Sigmoid colon (tissue), 4 donors: Measurements from ENCODE around the gene CAPN15.

Experiments
- CTCF ChIP-seq, 4 experiments: fragments of 450-650 bp in 3 of 4; fragments of 200-600 bp in 1 of 4; IDR thresholded peaks; one replicate each; pipeline ENCODE4 v1.5.1; 2016 to 2019; ENCODE audit warnings: antibody characterized with exemption in 4 of 4, mild to moderate bottlenecking in 3 of 4, moderate library complexity in 2 of 4
- EP300 ChIP-seq, 4 donors: sonication (generic); formaldehyde crosslinking; IDR thresholded peaks; one replicate each; pipeline ENCODE4 v1.6.1; 2017; ENCODE audit warnings: antibody characterized with exemption in 4 of 4
- POLR2A ChIP-seq, 2 donors: fragments of 450-650 bp; IDR thresholded peaks; one replicate each; pipeline ENCODE4 v1.6.1; 2016; ENCODE audit warnings: antibody characterized with exemption in 2 of 2, mild to moderate bottlenecking in 2 of 2, moderate library complexity in 2 of 2
- POLR2AphosphoS5 ChIP-seq, 4 donors: sonication (generic); formaldehyde crosslinking; IDR thresholded peaks; one replicate each; pipeline ENCODE4 v1.6.1; 2017; ENCODE audit warnings: antibody characterized with exemption in 4 of 4

GRCh38 chr16:513950-514349 lies 13.6 kb upstream of the CAPN15 start:
- TF ChIP-seq CTCF (IDR thresholded peaks at IDR 0.05) (no peak), POLR2A (IDR thresholded peaks at IDR 0.05) (no peak), POLR2AphosphoS5 (IDR thresholded peaks at IDR 0.05) (no peak), EP300 (IDR thresholded peaks at IDR 0.05) (no peak)
